SIG-M5 treated with dmso at 0.1 percent for 504 hours (cell line): ENCODE data around the gene MAGI2.
"Not testable (repeated sequence)": the region's sequence is repeated elsewhere in the genome, so short reads cannot be mapped to it uniquely, and the experiment has no call there.

Experiments used
- DNase-seq: peaks from one replicate; lab custom pipeline; 2025; ENCODE audit not compliant: unreplicated experiment; lab: John Stamatoyannopoulos, UW

The MAGI2 gene

GRCh38 chr7:78261739-78262138 lies 1191.7 kb downstream of the MAGI2 start:
- no peak for DNase-seq

DNA sequence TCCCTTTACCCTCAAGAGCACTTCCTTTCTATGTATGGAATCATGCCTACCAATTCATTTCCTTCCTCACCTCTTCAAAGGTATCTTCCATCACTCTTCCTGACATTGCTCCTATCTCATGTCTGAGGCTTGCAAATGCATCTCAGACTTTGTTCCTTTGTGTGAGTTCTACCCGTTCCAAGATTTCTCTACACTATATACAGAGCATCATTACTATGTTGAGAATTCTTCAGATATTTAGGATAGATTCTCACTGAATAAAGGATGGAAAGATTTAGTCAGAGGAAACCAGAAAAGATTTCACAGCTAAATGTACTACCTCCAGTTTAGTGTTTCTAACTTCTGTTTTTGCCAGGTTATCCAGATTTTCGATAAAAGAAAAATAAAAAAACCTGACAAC lies 1192.2 kb downstream of the MAGI2 start:
- no peak for DNase-seq

- DNase-seq: no peak
Measured at GRCh38 chr7:78260826-78261225, 1192.6 kb downstream of the MAGI2 start.

- no peak for DNase-seq
Measured at GRCh38 chr7:78254726-78255055, 1198.8 kb downstream of the MAGI2 start.

- DNase-seq: no peak
Measured at GRCh38 chr7:78253850-78254725, 1199.4 kb downstream of the MAGI2 start.

DNA sequence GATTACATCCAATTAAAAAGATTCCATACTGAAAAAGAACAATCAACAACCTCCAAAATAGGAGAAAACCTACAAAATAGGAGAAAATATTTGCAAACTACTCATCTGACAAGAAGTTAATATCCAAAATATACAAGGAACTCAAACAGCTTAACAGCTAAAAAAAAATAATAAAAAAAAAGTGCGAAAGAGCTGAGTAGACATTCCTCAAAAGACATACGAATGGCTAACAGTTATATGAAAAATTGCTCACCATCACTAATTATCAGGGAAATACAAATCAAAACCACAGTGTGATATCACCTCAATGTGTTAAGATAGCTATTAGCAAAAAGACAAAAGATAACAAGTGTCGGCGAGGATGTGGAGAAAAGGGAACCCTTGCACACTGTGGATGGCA lies 1204.6 kb downstream of the MAGI2 start:
- no peak for DNase-seq

DNA sequence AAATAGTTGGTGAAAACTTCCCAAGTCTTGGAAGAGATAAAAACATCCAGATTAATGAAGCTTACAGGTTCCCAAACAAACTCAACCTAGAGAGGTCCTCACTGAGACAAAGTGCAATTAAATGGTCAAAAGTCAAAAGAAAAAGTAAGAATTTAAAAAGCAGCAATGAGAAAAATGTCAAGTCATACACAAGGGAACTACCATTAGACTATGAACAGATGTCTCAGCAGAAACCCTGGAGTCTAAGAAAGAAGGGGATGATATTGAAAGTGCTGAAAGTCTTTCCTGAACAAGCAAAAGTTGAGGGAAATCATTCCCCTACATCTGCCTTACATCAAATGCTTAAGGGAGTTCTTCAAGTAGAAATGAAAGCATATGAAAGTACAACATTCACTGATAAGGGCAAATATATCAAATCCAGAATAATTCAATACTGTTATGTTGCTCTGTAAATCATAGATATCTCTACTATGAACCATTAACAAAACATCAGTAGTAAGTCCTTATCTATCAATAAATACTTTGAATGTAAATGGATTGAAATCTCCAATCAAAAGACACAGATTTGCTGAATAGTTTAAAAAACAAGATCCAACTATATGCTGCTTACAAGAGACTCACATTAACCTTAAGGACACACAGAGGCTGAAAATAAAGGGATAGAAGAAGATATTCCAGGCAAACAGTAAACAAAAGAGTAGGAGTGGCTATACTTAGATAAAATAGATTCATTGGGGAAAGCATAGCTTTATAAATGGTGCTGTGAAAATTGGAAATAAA lies 1205.4 kb downstream of the MAGI2 start:
- no peak for DNase-seq

GRCh38 chr7:78240179-78240578 lies 1213.3 kb downstream of the MAGI2 start:
- not testable (repeated sequence) for DNase-seq

GRCh38 chr7:78234634-78235033 lies 1218.8 kb downstream of the MAGI2 start:
- DNase-seq: no peak

DNA sequence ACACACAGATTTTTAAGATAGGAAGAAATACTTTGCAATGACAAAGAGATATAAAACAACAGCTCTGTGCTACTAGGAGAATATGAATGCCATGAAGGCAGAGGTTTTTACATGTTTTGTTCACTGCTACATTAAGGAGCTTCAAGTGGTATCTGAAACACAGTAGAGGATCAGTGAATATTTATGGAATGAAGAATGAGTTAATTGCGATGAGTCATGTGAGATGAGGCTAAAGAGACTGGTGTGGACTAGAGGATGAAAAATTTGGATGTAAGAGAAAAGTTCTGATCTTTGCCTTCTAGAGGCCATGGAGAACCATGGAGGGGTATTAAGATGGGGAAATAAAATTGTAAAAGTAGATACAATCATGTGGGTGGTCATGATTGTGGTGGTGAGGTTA lies 1220.7 kb downstream of the MAGI2 start:
- no peak for DNase-seq

- no peak for DNase-seq
Measured at GRCh38 chr7:78226059-78226719, 1227.3 kb downstream of the MAGI2 start.

GRCh38 chr7:78225534-78225933 lies 1227.9 kb downstream of the MAGI2 start:
- no peak for DNase-seq

DNA sequence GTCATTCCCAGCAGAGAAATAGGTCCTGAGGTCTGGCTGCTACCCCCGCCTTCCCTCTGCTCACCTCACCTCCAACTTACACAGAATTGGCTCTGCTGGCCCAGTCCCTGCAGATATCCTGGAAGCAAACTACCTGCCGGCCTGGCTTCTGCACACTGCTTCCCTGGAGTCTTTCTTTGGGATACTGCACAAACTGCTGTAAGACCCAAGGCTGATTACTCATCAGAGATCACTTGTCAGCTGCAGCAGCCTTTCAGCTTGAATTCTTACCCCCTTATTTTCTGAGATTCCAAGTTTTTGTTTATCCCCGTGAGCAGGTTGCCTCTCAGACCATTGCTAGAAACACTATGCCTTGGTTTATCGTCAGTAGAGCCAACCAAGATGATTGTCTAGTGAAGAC lies 1228.5 kb downstream of the MAGI2 start:
- DNase-seq: no peak

DNA sequence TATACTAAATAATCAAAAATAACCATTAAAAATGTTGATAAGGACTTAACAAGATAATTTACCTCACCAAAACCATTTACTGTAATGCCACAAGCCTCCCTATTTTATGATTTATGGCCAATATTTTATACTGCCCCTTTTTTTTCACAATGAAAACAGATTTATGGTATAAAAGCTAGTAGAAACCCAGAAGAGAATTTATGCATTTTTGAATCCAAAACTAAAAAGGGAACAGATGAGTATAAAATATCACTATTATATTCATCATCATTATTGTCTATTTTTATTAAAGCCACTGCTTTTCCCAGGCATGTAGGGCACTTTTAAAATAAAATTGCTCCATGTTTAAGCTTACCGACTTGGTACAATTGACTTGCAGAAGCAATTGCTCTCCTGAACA lies 1229.9 kb downstream of the MAGI2 start:
- no peak for DNase-seq

DNA sequence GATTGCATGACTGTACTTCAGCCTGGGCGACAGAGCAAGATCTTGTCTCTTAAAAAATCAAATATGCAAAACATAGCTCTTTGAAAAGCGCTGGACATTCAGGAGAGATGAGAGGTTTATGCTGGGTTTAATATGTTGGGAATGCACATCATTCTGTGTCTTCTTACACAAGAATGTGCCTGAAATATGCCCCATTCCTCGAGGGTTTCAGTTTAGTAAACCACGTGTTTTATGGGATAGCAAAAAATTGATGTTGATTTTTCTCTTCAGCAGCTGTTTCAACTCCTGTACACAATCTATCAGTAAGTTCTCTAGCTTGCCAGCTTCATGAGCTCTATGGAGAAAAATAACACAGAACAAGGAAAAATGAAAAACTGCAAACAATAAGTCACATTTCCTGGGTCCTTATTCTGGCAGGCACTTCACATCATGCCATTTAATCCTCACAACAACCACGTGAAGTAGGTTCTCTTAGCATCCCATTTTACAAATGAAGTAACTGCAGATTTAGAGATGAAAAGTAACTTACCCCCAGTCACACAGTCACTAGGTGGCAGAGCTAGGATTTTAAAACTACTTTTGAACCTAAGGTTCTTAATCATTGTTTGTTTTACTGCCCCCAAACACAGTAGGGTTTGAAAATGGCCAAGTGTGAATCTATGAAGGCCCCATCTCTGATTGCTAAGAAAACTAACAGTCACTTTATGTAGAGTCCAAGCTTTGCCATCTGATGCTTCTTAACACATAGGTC lies 1231.3 kb downstream of the MAGI2 start:
- DNase-seq: no peak

DNA sequence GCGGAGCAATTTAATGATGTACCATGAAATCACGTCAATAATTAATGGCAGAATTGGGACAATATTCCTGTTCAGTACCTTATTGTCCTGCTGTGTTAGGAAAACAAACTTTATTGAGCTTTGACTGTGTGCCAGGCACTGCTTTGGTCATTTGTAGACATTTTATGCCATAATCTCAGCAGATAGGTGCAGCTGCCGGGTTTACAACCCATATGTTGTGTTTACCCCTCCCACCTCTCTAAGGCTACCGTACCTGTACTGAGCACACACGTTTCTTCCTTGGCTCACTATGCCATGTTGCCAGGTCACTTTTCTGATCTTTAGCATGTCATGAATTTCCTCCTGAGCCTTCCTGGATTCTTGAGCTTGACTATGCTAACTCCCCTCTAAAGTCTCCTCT lies 1232.7 kb downstream of the MAGI2 start:
- DNase-seq: no peak

DNA sequence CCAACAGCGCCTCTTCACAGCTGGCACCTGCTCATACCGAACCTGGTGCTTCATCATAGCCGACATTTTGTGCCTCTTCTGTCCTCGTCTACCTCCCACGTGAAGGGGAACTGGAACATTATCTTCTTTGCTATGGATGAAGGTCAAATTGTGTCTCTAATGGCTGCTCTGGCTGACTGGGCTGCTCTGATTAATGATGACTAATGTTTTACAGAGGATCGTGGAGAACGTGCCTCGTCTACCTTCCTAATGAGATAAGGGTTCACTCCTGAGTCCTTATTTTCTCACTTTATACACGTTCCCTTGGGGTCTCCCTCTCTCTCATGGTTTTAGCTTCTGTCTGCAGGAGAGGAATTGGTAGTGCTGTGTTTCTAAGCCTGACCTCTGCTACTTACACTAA lies 1234.6 kb downstream of the MAGI2 start:
- DNase-seq: no peak

DNA sequence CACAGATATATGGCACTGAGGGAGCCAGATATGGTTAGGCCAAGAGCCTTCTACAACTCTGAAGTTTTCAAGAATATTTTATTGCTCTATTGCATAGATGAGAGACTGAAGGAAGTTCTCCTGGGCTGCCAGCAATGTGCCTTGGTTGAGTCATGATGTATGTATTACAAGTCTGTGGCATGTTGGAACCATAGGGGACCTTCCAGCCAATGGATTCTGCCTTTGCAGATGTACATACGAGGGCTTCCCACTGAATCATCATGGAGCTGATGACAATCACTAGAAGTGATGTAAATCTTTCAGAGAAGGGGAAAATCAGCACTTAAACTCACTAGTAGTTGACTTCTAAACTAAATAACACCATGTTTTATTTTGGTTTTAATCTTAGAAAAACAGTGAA lies 1235.4 kb downstream of the MAGI2 start:
- no peak for DNase-seq

- DNase-seq: no peak
Measured at GRCh38 chr7:78215199-78215598, 1238.3 kb downstream of the MAGI2 start.

- DNase-seq: no peak
Measured at GRCh38 chr7:78213402-78213801, 1240.1 kb downstream of the MAGI2 start.

DNA sequence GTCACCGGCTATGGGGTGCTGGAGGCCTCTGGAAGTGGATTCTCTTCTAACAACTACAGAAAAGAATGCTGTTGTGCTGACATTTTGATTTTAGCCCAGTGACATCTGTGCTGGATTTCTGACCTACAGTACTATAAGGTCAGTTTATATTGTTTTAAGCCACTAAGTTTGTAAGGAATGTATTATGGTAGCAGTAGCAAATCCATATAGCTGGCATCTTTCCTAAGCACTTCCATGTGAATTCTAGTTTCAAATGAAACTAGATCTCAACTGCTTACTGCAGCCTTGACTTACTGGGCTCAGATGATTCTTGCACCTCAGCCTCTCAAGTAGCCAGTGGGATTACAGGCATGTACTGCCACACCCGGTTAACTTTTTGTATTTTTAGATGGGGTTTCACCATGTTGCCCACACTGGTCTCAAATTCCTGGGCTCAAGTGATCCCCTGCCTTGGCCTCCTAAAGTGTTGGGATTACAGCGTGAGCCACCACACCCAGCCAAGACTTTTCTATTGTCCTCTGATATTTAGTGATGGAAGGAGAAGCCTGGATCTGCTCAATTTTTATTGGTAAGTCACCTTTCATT lies 1240.9 kb downstream of the MAGI2 start:
- no peak for DNase-seq
